Activated CD8-positive, alpha-beta memory T cell treated with anti-CD3 and anti-CD28 coated beads for 4 hours (primary cell): Measurements from ENCODE around the gene TMCC2.
"Not testable (repeated sequence)": the region's sequence is repeated elsewhere in the genome, so short reads cannot be mapped to it uniquely, and the experiment has no call there.

Experiments
- DNase-seq, 2 donors: peaks; one replicate each; pipeline ENCODE4 v3.0.0-alpha.2; 2020; ENCODE audit warnings: low read depth in 2 of 2

Gene TMCC2

DNA sequence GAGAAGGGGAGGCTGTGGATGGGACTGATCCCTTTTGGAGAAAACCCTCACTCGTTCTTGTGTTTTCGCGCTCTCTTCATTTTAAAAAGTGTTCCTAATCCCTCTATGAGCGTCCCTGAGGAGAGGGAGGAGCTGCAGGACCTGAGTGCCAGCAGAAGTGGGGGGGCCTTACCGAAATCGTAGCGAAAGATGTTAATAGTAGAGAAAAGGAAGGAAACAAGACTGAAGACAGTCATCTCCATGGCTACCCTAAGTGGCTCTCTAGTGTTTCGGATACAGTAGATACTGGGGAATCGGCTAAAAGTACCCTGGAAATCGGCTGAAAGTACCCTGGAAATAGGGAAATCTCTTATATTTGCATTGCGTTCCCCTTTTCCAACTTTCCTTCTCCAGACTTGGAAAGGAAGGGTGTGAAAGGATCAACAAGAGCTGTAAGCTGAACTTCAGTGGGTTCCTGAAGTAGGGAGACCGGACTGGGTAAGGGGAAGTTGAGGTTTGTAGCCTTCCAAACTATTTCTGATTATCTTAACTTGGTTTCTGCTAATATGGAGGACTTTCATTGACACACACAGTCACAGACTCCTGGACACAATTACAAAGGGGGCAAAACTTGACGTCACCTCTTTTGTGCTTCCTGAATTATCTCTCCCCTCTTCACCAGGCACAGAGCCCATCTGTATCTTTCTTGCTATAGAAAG lies 15.8 kb upstream of the TMCC2 start:
- no peak for DNase-seq

- no peak for DNase-seq
These were observed 13.0 kb upstream of the TMCC2 start for GRCh38 chr1:205214756-205215155.

GRCh38 chr1:205216588-205216987 lies 11.2 kb upstream of the TMCC2 start:
- no peak for DNase-seq

- DNase-seq = no peak
These were observed 10.3 kb upstream of the TMCC2 start for GRCh38 chr1:205217418-205217817.

- DNase-seq = no peak
These were observed 7.3 kb upstream of the TMCC2 start for GRCh38 chr1:205220421-205220820.

DNA sequence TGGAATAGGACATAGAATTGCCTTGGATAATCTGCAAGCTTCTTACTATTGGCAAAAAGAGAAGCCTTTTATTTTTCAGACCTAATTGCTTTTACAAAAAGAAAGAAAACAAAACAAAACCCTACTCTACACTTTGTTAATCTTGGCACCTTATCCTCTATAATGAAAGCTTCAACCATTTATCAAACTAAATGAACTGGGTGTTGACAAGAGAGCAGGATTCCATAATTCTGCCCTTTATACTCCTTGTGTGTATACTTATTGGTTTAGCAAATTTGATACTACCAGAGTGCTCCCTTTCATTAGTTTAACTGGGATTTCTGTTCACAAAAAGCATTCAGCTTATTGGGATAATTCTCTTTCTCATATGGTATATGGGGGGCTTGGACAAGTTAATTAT lies 3.0 kb upstream of the TMCC2 start:
- no peak for DNase-seq

DNA sequence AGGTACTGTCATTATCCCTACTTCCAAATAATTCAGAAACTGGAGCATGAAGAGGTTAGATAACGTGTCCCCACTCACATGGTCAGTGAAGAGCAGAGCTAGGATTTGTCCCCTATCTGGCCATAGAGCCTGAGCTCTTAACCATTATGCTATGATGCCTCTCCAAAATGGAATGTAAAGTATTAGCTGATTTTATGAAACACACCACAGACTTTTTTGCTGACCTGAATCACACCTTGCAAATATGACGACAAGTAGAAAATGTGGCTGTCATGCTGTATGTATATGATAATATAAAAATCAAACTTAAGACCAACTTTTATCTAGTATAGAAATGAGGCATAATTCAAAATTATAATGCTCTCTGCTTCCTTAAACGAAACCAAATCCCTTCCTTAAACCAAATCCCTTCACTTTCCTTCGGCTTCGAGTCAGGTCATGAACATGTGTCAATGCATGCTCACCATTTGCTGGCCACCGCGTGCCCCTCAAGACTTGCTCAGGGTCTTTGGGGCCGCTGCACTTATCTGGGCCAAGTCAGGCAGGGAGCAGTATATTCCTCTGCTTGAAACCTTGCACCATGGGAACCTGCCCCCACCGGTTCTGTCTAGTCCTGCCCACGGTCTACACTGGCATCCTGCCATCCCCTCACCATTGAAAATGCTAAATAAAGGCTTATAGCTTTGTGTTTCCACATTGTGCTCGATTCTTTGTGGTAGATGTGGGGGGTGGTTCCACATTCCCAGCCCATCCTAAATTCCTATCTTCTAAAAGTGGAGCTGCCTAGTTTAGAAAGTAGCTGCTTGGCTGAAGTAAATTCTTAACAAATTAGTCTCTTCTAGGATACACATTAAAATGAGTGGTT lies 1.6 kb upstream of the TMCC2 start:
- DNase-seq = no peak

DNA sequence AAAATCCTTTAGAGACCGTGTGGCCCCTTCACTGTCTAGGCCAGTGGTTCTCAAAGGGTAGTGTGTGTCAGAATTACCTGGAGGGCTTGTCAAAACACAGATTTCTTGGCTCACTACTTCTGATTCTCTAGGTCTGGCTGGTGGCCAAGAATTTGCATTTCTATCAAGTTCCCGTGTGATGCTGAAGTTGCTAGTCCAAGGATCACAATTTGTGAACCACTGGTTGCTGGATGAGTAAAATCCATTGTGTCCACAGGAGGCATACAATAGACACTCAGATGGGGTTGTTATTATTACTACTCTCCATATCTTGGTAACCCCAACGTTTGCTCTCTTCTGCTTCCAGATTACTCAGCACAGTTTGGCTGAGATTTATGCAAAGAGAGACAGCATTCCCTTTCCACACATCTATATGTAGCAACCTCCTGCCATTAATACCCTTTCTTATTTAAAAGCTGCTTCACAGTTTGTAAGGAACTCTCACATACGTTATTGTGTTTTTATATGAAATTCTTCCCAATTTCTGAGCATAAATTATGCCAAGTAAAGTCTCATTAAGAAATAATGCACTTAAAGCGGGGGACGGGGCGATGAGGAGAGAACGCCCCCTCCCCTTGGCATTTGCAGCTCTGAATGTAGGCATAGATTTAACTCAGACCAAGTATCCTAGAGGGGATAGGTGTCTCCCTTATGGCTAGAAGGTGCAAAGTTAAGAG lies 720 bp upstream of the TMCC2 start:
- DNase-seq = no peak

DNA sequence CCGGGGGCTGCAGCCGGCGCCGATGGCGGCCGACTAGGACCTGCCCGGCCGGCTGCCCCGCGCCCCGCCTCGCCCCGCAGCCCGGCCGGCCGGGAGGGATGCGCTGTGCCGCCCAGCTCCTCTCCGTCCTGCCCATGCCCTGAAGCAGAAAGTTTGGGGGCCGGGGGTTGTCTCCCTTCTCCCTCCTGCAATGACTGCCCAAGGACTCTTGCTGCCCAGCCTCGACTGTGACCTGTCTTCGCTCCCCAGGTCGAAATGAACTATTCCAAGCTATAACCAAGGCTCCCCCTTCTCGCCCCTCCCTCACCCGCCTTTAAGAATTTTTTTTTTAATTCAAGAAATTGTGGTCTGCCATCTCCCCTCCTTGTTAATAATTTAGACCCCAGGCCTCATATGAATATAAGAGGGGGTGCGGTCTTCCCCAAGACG lies 361 bp downstream of the TMCC2 start:
- no peak for DNase-seq

DNA sequence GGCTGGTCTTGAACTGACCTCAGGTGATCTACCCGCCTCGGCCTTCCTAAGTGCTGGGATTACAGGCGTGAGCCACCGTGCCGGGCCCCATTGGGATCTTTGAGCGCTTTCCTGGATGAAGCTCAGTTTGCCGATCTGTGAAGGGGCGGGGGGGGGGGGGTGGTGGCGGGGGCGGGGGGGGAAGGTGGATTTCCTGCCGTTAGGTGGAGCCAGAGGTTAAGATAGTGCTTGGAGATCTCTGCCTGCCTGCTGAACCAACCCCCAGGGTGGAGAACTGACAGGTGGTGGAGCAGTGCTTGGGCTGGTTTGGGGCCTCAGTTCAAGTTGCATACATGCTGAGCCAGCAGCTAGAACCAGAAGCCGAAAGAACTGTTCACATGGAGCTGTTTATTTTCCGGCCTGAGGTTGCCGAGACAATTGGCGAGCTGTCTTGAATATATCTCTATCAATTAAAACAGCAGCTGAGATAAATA lies 1.7 kb downstream of the TMCC2 start:
- DNase-seq = peak; percentile 31 to 35

GRCh38 chr1:205229916-205230700 lies 2.4 kb downstream of the TMCC2 start:
- DNase-seq = no peak

GRCh38 chr1:205230982-205231381 lies 3.2 kb downstream of the TMCC2 start:
- DNase-seq = no peak

- no peak for DNase-seq
These were observed 4.5 kb downstream of the TMCC2 start for GRCh38 chr1:205232127-205232820.

GRCh38 chr1:205232945-205233397 lies 5.2 kb downstream of the TMCC2 start:
- DNase-seq = no peak

DNA sequence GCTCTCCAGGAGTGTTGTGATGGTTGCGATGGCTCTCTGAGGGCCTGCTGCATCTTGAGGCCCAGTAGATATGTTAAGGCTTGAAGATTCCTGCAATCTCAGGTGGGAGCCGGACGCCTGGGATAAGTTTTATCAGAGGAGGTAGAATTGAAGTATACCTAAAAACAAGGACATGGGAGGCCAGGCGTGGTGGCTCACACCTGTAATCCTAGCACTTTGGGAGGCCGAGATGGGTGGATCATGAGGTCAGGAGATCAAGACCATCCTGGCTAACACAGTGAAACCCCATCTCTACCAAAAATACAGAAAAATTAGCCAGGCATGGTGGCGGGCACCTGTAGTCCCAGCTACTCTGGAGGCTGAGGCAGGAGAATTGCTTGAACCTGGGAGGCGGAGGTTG lies 6.2 kb downstream of the TMCC2 start:
- not testable (repeated sequence) for DNase-seq

- no peak for DNase-seq
These were observed 8.2 kb downstream of the TMCC2 start for GRCh38 chr1:205235951-205236350.

- no peak for DNase-seq
These were observed 8.8 kb downstream of the TMCC2 start for GRCh38 chr1:205236526-205236925.

GRCh38 chr1:205236951-205237475 lies 9.3 kb downstream of the TMCC2 start:
- no peak for DNase-seq

DNA sequence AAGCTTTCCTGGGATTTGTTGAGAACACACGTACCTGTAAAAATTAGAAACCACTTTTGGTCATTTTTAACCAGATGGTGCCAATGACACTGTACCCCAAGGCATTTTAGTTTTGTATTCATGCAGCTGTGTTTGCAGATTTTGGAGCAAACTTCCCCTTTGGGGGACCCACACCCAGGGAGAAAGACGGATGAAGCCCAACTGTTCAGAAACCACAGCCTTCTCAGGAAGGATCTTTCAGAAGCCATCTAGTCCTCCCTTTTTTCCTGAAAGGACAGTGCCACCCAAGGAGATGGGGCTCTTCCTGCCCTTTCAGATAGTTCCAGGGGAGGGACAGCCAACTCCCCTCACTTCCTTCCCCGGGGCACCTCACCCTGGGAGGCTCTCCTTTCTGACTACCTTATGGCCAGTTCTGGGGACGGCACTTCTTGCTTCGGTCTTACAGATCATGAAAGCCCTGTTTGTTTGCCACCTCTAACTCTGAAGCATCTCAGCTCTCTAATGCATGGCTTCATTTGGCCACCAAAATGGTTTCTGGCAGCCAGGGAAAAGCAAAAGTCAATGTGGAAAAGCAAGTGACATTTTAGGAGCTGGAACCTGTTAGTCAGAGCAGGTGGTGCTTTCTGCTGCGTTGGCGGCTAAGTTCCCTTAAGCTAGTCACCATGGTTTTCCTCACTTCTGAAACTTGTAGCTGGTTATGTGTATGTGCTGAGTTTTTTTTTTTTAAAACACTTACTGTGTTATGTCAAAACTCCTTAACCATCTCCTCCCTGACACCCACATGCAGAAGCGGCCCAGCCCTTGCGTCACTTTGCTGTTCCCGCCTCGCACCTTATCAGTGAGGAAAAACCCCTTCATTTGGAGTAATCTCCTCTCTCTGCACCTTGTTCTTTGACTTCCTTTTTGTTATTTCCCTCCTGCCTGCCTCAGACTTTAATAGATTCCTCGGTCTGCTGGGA lies 10.1 kb downstream of the TMCC2 start:
- DNase-seq = no peak
